Skin of body (tissue), 2 donors: ENCODE measurements around the gene TMEM141. TPM values are rescaled to one million over a fixed set of nuclear protein-coding genes. Genes with fewer than 3 reads are reported as not detected.
"Not testable (repeated sequence)": the region's sequence is repeated elsewhere in the genome, so short reads cannot be mapped to it uniquely, and the experiment has no call there.

Experiments used
- DNase-seq: peaks from one replicate; lab custom pipeline; 2025; lab: John Stamatoyannopoulos, UW
- total RNA-seq: library from RNA; depleted of rRNA; stranded (reverse); fragments of >200 nt; gene quantifications from one replicate; pipeline ENCODE4 v1.2.3, GENCODE V29; 2014

TMEM141 gene
- total RNA-seq, 1 donor from 2014 or later: 31.9 TPM

DNA sequence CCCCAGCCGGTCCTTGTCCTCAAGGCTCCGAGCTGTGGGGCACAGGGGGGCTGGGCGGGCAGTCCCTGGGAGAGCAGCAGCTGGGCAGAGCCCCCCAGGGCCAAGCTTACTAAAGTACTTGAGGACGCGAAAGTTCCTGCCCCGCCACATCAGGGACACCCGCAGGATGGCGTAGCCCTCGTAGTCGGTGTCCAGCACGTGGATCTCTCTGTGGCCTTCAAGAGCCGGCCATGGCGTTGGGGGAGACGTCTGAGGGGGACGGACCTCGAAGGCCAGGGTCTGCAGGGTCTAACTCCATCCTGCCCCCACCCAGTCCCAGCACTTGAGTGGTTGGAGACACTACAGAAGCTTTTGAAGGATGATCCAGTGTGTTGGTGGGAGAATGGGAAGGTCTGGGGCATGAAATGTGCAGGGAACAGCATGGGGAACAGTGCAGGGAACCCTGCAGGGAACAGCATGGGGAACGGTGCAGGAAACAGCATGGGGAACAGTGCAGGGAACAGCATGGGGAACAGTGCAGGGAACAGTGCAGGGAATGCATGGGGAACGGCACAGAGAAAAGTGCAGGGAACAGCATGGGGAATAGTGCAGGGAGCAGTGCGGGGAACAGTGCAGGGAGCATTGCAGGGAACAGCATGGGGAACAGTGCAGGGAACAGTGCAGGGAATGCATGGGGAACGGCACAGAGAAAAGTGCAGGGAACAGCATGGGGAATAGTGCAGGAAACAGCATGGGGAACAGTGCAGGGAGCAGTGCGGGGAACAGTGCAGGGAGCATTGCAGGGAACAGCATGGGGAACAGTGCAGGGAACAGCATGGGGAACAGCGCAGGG lies 35.6 kb upstream of the TMEM141 start:
- DNase-seq: not testable (repeated sequence)

DNA sequence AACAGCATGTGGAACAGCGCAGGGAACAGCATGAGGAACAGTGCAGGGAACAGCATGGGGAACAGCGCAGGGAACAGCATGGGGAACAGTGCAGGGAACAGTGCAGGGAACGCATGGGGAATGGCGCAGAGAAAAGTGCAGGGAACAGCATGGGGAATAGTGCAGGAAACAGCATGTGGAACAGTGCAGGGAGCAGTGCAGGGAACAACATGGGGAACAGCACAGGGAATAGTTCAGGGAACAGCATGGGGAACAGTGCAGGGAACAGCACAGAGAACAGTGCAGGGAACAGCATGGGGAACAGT lies 35.1 kb upstream of the TMEM141 start:
- DNase-seq: no peak

DNA sequence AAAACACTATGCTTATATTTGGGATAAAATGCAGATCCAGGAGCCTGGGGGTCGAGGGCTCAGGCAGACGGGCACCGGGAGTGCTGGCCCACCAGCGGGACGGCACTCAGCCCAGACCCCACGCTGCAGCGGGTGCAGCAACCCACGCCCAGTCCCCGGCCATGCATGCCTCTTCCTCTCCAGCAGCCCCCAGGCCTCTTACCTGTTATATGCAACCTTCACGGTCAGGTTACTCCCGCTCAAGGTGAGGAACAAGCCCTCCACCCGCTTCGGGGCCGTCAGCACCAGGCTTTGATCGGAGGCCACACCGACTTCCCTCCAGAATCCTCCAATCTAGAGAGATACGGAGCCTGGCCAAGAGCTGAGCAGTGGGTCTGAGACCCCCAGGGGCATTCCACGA lies 34.3 kb upstream of the TMEM141 start:
- no peak for DNase-seq

DNA sequence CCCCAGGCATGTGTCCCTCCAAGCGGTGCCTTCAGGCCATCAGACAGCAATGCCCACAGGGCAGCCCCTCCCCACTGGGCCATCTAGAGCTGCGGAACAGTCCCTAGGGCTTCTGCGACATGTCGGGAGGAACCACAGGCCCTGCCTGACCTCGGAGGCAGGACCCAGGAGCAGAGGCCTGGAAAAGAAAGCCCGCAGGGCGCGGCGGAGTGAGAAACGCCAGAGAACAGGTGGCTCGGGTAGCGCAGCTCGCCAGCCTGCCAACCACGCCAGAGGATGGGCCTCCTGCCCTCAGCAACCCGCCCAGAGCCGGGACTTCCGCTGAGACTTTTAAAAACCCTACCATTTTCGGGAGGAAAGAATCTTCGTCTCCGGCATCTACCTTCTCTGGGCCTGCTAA lies 33.8 kb upstream of the TMEM141 start:
- DNase-seq: no peak

GRCh38 chr9:136757751-136758140 lies 33.4 kb upstream of the TMEM141 start:
- no peak for DNase-seq

- no peak for DNase-seq
These were observed 32.1 kb upstream of the TMEM141 start for GRCh38 chr9:136759001-136759400.

- no peak for DNase-seq
These were observed 31.5 kb upstream of the TMEM141 start for GRCh38 chr9:136759436-136760325.

- DNase-seq: no peak
These were observed 30.7 kb upstream of the TMEM141 start for GRCh38 chr9:136760424-136760823.

GRCh38 chr9:136760834-136761544 lies 30.2 kb upstream of the TMEM141 start:
- DNase-seq: not testable (repeated sequence)

GRCh38 chr9:136761545-136761981 lies 29.6 kb upstream of the TMEM141 start:
- DNase-seq: no peak

DNA sequence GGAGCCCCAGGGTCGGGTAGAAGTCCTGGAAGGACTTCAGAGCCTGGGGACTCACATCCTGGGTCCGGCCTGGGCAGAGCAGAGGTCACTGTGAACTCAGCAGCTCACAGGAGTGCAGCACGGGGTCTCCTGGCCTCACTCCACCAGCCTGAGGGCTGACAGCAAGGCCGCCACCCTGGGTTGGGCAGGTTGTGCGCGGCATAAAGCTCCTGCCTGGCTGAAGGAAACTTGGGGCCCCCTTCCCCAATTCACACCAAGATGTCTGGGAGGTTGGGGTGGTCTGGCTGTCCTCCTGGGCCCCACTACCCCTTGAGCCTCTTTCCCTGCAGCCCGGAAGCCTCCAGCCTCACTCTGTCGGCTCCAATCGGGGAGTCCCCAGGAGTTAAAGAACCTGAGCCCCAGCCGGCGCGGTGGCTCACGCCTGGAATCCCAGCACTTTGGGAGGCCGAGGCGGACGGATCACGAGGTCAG lies 28.9 kb upstream of the TMEM141 start:
- DNase-seq: no peak

GRCh38 chr9:136762915-136763648 lies 28.1 kb upstream of the TMEM141 start:
- DNase-seq: no peak

- DNase-seq: no peak
These were observed 27.5 kb upstream of the TMEM141 start for GRCh38 chr9:136763649-136764035.

- no peak for DNase-seq
These were observed 26.7 kb upstream of the TMEM141 start, which contains the start of gene LCN15 for GRCh38 chr9:136764301-136764891. LCN15 (minus strand) TSS chr9:136764518; CDS start chr9:136764488, 30 bp downstream.

DNA sequence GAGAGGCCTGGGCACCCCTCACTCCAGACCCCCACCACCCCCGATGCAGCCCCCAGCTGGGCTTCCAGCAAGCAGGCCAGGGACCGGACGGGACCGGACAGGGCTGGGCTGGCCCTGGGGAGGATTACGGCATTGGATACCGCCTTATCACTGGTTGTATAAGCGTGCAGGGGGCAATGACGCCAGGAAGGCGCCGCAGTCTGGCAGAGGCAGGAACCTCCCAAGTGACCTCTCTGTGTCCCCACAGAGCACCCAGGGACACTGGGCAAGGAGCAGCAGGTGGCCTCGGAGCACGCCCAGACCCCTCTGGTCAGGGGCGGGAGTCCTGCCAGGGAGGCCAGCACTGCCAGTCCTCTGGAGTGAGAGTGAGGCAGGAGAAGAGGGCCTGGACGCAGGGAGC lies 26.1 kb upstream of the TMEM141 start:
- no peak for DNase-seq

DNA sequence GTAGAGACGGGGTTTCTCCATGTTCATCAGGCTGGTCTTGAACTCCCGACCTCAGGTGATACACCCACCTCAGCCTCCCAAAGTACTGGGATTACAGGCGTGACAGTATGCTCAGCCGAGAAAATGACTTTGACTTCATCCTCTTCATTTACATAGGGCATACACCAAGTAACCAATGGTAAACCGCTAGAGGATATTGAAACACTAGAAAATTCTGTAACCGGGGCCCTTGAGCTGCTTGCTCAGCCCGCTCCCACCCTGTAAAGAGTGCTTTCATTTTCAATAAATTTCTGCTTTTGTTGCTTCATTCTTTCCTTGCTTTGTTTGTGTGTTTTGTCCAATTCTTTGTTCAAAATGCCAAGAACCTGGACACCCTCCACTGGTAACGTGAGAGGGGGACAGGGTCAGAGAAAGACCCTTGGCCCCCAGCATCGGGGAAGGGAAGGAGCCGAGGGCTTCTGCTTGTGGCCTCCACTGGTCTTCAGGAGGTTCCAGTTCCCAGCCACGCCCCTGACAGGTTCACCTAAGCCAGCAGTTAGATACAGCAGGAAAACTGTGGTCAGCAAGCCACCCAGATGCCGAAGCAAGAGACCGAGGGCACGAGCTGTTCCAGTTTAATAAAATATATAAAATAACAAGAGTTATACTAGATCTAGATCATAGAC lies 25.3 kb upstream of the TMEM141 start:
- DNase-seq: not testable (repeated sequence)

DNA sequence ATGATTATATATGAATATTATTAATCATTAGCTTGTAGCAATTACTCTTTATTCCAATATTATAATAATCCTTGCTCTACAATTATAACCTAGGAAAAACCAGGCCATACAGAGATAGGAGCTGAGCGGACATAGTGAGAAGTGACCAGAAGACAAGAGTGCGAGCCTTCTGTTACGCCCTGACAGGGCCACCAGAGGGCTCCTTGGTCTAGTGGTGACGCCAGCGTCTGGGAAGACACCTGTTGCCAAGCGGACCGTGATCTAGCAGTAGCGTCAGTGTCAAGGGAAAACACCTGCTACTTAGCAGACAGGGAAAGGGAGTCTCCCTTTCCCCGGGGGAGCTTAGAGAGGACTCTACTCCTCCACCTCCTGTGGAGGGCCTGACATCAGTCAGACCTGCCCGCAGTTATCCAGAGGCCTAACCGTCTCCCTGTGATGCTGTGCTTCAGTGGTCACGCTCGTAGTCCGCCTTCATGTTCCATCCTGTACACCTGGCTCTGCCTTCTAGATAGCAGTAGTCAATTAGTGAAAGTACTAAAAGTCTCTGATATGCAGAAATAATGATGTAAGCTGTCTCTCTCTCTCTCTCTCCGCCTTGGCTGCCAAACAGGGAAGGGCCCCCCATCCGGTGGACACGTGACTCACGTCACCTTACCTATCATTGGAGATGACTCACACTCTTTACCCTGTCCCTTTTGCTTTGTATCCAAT lies 24.6 kb upstream of the TMEM141 start:
- DNase-seq: not testable (repeated sequence)

DNA sequence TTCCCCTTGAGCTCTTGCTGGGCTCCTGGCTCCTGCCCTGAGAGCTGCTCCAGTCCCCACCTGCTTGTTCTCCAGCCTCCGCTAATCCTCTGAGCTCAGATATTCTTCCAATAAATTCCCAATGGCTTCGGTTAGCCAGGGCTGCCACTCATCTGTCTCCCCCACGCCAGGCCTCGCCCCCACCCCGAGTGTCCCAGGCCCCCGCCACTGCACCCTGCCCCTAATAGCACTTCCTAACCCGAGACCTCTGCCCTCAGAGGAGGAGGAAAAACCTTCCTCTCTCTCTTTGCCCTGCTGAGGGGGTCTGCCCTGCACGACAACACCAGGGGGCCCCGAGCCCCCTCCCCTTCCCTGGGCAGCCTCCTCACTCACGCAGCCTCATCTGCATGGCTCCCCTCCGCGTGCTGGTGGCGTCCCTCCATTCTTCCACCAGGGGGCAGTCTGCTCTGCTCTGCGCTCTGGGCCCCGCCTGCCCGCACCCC lies 21.4 kb upstream of the TMEM141 start:
- DNase-seq: no peak

DNA sequence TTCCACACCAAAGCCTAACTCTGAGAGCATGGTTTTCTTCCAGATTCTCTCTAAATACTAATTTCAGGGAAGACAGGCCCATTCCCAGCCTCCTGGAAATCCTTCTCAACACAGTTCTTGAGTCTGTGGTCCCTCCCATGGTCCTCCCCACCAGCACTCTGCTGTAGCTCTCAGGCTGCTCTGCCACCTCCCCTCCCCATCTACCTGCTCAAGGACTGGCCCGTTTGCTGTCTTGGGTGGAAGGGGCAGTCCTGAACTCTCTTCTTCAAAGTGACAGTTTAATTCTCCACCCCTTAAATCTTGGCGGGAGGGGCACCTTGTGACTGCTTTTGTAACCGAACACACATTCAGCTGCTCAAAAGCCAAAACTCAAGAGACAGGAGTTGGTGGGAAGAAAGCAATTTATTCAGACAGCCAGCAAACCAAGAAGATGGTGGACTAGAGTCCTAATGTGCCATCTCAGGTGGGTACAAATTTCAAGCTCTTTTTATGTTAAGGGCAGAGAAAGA lies 19.2 kb upstream of the TMEM141 start:
- DNase-seq: no peak
